T follicular helper cell (primary cell): ENCODE measurements around the gene TMEM132A.

Source experiments
- DNase-seq: peaks from one replicate; pipeline ENCODE4 v3.0.0-alpha.2; 2020; ENCODE audit warnings: low read depth
- total RNA-seq, 2 experiments: gene quantifications; one replicate each; lab custom pipeline; 2026; lab: John Stamatoyannopoulos, UW

Gene TMEM132A, protein sequence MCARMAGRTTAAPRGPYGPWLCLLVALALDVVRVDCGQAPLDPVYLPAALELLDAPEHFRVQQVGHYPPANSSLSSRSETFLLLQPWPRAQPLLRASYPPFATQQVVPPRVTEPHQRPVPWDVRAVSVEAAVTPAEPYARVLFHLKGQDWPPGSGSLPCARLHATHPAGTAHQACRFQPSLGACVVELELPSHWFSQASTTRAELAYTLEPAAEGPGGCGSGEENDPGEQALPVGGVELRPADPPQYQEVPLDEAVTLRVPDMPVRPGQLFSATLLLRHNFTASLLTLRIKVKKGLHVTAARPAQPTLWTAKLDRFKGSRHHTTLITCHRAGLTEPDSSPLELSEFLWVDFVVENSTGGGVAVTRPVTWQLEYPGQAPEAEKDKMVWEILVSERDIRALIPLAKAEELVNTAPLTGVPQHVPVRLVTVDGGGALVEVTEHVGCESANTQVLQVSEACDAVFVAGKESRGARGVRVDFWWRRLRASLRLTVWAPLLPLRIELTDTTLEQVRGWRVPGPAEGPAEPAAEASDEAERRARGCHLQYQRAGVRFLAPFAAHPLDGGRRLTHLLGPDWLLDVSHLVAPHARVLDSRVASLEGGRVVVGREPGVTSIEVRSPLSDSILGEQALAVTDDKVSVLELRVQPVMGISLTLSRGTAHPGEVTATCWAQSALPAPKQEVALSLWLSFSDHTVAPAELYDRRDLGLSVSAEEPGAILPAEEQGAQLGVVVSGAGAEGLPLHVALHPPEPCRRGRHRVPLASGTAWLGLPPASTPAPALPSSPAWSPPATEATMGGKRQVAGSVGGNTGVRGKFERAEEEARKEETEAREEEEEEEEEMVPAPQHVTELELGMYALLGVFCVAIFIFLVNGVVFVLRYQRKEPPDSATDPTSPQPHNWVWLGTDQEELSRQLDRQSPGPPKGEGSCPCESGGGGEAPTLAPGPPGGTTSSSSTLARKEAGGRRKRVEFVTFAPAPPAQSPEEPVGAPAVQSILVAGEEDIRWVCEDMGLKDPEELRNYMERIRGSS
- 0.24 to 0.56 reads per million in 2 experiments for total RNA-seq

DNA sequence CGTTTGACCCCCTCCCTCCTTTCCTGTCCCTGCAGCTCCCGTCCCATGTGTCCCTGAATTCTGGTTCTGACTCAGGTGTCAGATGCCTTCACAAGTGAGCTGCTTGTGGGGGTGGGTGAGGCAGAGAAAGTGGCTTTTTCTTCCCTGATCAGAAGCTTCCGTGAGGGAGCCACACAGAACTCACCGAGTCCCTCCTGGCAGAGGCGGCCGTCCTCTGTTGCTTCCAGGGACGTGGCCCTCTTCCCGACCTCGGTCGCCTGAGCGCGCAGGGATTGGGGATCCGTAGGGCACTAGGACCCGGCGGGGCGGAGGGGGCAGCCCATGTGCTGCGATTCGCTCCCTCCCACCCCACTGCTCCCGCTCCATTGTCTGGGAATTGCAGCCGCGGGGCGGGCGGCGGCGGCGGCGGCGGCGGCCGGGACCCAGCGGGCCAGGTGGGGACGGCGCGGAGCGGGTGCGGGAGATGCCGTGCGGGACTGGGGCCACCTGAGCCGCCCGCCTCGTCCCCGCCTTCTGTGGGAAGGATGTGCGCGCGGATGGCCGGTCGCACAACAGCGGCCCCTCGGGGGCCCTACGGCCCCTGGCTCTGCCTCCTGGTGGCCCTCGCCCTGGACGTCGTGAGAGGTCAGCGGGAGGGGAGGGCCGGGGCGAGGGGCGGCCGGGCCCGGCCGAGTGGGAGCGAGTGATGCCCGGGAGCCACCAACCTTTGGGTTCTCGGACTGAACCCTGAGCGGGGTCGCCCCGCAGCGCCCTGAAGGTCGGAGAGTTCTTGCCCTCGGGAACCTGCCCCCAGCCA is at the start of gene TMEM132A:
TSS of gene TMEM132A (plus strand) at position 351 of the 796 bp plus-strand sequence. CDS start at position 525, 174 bp downstream.
- DNase-seq: no peak

DNA sequence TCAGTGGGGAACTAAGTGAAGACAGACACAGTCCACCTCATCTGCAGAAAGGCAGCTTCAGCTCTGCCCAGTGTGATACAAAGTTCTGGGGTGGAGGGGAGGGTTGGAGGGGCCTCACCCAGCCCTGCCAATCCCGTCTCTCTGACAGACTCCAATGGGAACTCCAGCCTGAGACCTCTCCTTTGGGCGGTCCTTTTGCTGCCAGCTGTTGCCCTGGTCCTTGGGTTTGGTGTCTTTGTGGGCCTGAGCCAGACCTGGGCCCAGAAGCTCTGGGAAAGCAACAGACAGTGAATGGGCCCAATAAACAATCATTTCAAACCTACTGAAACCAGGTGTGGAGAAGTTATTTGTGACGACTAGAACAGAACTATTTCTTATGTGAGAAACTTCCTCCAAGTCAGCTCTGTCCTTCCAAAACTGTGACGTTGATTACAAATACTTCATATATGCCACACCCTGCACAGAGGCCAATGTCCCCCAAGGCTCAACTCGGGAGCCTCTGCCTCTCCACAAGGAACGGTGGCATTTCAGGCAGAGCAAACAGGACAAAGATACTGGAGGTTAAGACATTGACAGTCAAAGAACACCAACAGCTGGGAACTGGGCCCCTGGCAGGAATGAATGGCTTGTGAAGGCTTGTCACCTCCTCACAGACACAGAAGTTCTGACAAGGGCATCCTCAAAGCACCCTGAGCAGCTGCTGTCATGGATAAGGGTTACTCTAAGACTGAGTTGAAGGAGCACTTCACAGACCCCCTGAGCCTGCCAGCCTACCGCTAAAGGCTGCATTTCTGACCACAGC is 48.7 kb upstream of the TMEM132A start:
- no peak for DNase-seq

DNA sequence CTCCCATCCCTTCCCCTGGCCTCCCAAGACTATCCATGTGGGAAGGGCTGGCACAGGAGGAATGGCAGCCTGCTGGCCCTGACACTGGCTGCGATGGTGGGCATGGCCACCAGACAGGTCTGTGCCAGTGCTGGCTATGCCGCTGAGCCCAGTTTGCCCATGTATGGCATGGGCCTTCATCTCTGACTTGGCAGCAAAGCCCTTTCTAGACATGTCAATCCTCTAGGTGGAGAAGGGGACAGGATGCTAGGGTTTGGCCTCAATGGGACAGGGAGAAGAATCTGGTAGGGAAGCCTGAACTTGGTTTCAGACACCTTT is 48.1 kb upstream of the TMEM132A start:
- no peak for DNase-seq

DNA sequence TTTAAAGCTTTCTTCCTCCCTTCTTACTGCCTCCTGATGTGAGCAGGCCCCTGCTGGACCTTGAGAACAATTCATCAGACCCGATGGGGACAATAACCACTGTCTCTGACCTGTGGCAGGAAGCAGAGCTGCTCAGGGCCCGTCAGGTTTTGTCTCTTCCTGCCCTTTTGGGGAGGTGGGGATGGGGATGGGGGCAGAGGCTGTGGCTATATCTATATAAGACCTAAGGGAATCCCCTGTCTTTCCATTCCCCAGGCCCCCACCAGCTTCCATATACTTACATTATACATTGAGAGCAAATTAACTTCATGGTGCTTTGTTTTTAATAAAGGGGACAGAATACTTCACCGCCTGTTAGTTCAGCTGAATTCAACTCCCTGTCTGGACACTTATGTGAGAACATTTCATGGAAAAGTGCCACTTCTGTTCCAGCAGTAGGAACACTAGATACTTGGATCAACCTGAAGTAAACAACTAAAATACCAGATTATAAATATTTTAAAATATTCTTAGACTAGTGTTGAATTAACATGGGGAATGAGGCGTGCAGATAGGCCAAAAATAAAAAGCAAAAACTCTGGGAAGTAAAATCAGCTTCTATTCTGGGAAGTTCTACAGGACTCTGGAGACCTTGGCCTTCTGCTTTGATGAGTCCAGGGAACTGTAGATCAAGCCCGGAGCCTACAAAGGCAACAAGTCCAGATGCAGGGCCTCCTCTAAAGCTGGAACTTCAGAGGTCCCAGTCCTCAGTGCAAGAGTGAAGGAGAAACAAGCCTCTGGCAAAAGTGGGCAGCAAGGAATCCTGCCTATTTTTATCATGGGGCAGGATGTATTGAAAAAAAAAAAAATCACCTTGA is 45.8 kb upstream of the TMEM132A start:
- DNase-seq: no peak

DNA sequence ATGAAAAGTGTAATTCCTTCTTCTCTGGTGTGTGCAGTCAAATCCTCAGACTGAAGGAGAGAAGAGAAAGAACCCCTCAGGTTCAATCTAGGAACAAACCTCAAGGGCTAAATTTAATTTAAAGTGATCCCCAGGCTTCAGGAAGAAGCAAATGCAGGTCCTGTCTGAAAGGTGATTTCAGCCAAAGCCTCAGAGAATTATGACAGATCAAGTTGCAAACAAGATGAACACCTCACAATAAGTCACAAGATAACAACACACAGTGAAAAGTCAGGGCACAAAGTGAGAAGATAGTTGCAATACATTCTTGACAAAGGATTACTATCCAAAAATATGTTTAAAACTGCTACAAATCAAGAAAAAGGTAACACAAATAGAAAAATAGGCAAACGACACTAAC is 45.2 kb upstream of the TMEM132A start:
- no peak for DNase-seq

DNA sequence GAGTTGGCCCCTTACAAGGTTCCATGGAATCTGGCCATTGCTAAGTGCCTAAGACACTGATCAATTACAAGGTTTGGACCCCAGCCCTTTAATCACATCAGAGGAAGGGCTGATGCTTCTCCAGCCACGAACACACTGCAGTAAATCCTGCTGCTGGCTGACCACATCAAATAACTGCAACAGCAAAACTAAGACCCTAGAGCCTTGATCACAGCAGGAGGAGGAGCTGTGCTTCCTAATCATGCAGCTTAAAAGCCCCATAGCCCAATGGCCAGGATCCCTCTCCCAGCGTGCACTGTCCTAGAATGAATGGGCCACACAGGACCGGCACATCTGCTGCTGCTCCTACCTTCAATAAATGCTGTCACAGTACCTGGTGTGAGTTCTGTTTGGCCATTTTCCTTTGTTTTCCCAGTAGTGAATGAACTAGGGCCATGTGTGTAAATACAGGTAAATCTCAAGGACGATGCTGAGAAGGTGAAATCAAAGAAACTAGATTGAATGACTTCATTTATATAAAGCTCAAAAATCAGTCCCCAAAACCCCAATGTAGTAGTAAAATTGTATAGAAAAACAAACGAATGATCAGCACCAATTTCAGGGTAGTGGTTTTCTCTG is 44.2 kb upstream of the TMEM132A start:
- DNase-seq: no peak

DNA sequence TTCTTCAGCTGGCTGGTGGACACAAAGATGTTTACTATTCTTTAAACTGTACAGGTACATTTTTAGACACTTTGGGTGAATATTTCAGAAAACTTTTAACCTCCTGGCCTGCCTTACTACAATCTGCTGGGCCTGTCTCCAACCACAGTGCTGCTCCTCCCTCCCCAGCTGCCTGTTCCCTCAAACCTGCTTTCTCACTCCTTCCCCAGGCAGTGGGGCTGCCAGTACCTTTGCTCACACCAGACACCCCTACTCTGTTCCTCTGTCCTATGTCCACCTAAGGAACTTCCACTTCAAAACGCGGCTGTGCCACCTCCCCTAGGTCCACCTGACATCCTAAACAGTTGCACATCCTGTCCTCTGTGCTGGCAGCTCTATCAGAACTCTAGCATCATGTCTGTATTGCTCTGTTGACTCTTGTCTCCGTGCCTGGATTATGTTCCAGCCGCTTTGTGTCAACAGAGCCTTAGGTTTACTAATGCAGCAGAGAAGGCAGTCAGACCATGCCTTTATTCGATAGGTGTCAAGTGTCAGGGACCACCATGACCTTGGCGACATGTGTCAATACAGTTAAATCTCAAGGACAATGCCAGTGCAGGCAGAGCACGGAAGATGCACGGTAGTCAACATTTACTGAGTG is 43.5 kb upstream of the TMEM132A start:
- DNase-seq: no peak

DNA sequence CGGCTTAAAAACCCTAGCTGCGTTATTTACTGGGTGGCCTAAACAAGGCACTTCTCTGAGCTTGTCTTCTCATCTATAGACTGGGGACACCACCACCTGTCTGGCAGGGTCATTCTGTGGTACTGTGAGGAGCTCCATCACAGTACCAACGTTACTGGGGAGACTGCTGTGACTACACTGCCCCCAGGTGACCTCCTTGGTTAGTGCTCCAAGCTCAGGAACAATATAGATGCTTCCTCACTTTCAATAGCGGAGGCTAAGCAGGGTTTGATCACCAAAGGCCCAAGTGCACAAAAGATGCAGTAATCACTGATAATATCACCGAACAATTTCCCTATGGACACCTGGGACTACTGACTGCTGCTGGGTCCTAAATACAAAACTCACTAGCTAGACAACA is 36.7 kb upstream of the TMEM132A start:
- no peak for DNase-seq

DNA sequence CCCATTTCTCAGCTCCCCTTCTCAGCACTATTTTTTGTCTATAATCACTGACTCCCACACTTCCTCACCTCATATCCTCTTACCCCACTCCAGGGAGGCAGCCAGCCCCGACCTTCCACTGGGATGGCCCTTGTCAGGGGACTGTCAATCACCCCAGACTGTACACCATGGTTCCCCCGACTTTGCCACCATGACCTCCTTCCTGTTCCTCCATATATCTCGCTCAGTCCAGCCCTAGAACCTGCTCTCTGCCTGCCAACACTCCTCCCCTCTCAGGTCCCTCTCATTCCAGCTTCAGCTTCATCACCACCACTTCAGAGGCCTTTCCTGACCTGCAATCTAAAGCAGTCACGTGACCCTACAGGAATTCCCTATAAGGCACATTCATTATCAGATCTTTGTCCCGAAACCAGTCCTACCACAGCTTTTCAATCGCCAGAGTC is 34.4 kb upstream of the TMEM132A start:
- DNase-seq: no peak

DNA sequence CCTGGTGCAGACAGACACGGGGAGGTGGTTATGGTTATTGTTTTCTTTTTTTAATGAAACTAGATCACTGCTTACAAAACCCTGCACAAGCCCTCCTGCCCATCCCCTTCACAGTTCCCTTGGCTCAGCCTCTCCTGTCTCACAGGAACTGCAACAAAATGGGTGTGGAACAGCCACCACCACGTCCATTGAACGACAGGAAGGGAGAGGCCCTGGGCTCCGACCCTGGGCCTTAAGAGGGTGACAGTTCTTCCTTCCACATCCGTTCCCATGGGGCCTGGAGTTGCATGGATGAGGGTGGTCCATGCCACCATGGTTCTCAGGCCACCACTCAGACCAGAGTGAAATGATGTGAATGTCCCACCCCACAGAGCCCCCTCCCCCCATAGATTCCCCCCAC is 33.6 kb upstream of the TMEM132A start:
- DNase-seq: no peak

DNA sequence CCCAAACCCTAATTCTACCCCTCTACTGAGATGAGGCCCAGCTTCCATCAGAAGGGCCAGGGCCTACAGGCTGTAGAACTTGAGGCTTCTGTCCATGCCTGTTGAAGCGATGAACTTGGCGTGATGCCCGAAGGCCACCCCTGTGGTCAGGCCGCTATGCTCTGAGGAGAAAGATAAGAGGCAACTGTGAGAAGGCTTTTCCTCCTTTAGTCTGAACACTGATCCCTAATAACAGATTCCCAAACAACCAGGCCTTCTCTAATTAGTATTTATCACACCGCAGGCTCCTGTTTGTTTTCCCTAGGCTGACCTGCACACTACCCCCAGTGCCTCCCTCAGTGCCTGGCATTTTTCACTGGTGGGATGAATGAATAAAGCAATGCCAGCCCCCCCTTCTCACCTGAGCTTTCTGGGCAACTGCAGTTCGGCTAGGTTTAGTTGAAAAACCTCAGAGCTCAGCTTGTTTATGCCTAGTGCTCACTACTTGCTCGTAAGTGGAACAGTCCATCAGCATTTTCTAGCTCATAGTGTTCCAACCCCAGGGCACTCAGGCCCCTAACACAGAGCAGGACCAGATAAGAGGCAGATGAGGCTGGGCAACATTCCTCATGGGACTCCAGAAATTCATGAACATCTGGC is 33.0 kb upstream of the TMEM132A start:
- no peak for DNase-seq

DNA sequence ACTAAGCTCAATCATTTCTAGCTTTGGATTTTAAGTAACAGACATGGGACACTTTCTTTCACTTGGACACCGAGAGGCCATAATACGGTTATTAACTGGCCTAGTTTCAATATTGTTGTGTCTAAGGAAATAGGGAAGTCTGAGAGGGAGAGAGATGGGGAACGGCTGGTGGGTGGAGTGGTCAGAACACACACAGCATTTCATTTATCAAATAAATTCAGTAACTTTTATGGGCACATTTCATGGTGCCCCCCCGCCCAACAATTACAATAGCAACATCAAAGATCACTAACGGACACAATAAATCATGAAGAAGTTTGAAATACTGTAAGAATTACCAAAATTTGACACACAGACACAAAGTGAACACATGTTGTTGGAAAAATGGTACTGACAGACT is 28.6 kb upstream of the TMEM132A start:
- DNase-seq: no peak

DNA sequence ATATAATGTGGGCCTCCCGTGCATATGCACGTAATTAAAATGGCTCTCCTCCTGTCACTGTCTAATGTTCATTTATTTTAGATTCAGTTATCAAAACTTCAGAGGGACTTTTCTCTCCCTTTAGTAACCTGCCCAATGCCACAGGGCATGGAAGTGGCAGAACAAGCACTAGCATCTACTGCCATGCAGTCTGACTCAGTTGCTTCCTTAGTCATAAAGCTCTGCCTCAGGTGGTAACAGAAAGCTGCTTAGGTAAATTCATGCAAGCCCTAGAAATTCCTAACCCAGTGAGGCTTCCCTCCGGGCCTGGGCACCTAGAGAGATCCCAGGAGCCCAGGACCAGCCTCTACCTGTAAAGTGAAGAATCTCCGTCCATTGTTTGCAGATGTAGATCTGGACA is 26.8 kb upstream of the TMEM132A start:
- DNase-seq: no peak

DNA sequence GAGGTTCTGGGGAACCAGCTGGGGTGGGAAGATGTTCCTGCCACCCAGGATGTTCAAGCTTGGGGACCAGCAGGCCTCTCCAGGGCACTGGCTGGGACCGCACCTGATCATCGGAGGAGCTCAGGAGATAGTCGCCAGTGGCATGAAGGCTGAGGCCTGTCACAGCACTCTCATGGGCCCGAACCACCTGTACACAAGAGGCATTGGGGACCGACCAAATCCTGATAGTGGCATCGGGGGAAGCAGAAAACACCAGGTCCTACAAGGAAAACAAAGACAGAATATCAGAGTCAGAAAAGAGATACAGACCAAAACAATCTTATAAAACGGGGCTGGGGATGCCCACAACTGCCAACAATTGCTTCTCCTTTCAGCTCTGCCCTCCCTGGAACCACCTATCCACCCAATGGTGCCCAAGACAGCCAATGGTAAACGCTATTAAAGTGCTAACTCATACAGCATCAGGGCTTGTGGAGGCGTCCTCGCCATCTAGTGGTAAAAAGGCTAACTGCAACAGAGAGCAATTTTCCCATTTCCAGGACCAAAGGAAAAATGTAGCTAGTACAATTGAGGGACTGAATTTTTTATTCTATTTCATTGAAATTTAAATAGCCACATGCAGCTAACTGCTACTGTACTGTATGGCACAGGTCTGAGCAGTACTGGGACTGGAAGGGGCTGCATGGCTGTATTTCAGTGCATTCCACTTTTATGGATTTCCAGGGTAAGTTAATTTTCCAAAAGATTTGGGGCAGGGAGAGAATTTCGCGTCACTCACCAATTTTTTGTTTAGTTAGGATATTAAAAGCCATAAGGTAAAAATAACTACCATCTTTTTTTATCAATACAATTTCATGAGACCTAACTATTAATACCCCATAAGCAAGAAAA is 25.0 kb upstream of the TMEM132A start:
- no peak for DNase-seq

DNA sequence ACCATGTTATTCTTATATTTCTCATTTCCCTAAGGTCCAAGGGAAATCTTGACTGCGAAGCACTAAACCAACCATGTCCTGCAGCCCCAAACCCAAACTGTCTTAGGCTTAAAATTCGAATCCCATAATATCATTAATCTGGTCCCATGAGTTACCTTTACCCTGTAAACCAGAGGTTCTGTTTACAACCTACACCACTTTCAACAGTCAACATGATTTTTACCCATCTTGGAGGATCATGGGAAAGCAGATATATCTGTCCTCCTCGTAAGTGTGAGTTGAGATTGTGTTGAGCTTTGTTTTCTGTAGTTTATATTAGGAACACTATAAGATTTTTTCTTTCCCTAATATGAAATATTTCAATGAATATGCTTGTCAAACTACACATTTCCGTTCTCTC is 24.3 kb upstream of the TMEM132A start:
- DNase-seq: no peak

DNA sequence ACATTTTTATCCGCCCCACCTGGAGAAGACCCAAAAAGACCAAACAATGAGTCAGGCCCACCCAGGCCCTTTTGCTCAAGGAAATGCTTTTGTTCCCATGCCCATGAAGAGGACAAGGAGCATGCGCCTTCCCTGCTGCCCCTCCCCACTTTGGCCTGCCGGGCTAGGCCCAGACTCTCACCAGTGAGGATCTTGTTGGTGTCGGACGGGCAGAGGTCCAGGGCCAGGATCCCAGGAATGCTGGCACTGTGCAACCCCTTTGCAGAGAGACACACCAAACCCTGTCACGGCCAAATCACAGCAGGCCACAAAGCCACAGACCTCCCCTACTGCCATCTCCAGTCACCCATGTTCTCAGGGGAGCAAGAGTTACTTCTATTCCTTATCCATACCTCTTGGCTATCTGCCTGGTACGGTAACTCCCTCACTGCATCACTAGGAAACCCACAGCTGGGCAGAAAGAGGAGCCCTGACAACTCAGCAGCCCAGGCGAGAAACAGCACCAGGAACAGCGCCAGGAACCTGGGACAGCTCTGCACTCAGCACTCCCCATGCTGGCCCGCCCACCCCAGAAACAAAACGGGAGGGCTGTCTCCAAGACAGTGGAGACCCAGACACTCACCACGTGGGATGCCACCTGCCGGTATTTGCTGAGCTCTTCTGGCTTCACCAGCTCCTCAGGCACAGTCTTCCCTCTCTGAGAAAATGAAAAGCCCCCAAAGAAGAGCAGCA is 23.4 kb upstream of the TMEM132A start:
- DNase-seq: no peak

DNA sequence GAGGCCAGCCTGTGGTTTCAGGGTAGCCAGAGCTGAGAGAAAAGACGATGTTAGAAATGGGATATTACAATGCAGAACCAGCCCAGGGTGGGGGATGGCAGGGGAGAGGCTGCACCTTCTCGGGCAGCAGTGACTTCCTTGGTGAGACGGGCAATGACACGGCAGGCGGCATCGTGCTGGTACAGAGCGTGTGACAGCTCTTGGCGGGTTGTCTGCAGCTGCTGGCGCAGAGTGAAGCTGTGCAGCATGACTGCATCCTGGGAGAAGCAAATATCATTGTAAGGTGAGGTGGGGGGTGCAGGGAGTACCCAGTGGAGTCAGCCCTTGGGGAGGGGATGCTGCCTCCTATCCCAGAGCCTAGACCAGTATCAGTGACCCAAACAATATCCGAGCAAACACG is 21.6 kb upstream of the TMEM132A start:
- DNase-seq: no peak
